Stimulated activated CD4-positive, alpha-beta T cell treated with anti-CD3 and anti-CD28 coated beads, Interleukin-12 subunit alpha, Interleukin-12 subunit beta, amount 100 ng/mL, for 48 hours (primary cell): ENCODE data around the gene BRCC3.
"Not testable (repeated sequence)": the region's sequence is repeated elsewhere in the genome, so short reads cannot be mapped to it uniquely, and the experiment has no call there.

ENCODE experiments used
- DNase-seq, 3 donors: peaks; one replicate each; pipeline ENCODE4 v3.0.0-alpha.2; 2020; ENCODE audit warnings: low read depth in 2 of 3, low spot score in 1 of 3

BRCC3 gene

DNA sequence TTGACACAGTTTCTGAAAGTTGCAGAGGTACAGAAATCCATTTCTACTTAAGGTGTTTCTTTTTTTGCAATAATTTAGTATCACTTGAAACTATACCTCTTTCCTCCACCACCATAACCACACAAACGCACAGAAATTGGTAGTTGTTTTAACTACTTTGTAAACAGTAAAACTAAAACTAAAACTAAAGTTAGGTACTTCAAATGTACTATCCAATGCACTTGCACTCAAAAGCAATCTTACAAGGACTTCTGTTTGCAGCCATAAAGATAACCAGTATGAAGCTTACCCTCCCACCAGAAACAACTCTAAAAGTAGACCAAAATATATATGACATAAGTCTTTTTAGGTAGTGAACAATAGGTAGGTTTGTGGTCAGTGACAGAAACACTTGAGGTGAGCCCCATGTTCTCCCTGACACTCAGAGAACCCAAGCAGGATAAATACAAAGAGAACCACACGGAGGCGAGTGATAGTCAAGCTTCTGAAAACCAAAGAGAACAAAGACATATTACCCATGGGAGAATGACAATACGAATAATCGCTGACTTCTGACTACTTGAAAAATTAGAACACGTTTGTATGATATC is 72.7 kb downstream of the BRCC3 start:
- no peak for DNase-seq

DNA sequence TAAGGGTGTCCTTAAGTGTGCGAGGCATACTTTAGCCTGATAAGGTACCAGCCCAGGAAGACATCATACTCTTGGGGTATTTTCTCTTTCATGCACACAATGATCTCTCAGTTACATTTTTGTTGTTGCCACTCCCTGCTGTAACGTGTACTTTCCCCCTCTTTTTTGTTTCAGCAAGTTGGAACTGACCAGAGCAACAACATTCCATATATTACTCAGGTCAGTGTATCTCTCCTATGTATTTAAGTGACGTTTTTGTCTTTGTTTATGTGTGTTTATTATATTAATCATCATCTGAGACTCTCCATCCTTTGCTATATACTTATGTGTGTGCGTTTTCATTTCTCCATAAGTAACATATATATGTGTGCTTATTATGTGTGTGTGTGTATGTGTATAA is 73.6 kb downstream of the BRCC3 start:
- no peak for DNase-seq

- not testable (repeated sequence) for DNase-seq
These were observed 76.3 kb downstream of the BRCC3 start for GRCh38 chrX:155147612-155148011.

GRCh38 chrX:155148166-155148565 is 76.9 kb downstream of the BRCC3 start:
- not testable (repeated sequence) for DNase-seq

DNA sequence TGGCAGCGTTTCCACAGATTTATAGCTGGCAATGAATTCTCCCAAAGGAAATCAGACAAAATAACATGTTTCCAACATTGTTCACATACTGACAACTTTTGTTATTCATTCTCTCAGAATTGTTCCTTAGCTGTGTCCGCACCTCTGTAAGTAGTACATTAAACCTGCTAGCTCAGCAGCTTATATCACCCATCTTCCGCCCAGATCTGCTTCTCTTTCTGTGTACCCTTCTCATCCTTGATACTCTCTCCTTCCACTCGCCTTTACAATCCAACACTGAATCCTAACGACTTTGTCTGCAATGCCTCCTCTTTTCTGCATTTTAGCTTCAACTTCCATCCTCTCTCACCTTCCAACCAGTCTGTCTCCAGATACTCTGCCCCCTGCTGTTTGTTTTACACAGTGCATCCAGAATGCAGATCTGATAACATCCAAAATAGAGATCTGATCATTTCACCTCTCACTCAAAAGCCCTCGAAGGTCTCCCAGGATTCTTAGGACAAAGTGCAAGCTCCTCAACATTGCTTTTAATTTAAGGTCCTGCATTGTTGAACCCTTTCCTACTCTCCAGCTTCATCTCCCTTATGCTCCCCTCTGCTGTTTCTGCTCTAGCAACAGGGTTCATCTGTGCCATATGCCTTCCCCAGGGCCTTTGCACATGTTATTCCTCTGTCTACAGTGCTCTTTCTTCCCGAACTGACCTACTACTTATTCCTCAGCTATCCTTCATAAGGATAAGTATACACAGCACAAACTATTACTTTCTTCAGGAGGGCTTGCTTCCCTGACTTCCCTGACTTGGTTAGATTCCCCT is 77.6 kb downstream of the BRCC3 start:
- DNase-seq = peak; percentile 0 to 44 (median 18)

- no peak for DNase-seq
These were observed 98.6 kb downstream of the BRCC3 start for GRCh38 chrX:155169881-155170280.
